IgD-negative memory B cell (primary cell): Measurements from ENCODE around the gene PLA2G5. TPM values are rescaled to one million over a fixed set of nuclear protein-coding genes. Genes with fewer than 3 reads are reported as not detected.
A peak's percentile ranks its signal among the peaks of the same experiment; 100 is the strongest.
"Not testable (repeated sequence)": the region's sequence is repeated elsewhere in the genome, so short reads cannot be mapped to it uniquely, and the experiment has no call there.

ENCODE experiments used
- H3K27ac Mint-ChIP-seq, 3 donors: one replicate each; pipeline ENCODE4 v1.8.0; 2020 to 2022; ENCODE audit warnings: mild to moderate bottlenecking in 3 of 3, mixed read lengths in 3 of 3, moderate library complexity in 1 of 3
- H3K27me3 Mint-ChIP-seq: one replicate; pipeline ENCODE4 v1.8.0; 2021; ENCODE audit warnings: mixed read lengths
- H3K36me3 Mint-ChIP-seq: one replicate; pipeline ENCODE4 v1.8.0; 2020; ENCODE audit warnings: mild to moderate bottlenecking, mixed read lengths
- H3K4me1 Mint-ChIP-seq, 3 donors: one replicate each; pipeline ENCODE4 v1.8.0; 2020 to 2022; ENCODE audit warnings: mixed read lengths in 3 of 3, mild to moderate bottlenecking in 1 of 3
- H3K4me3 Mint-ChIP-seq, 4 donors: one replicate each; pipeline ENCODE4 v1.8.0; 2020 to 2022; ENCODE audit warnings: mild to moderate bottlenecking in 4 of 4, mixed read lengths in 4 of 4, moderate library complexity in 3 of 4
- H3K9me3 Mint-ChIP-seq, 3 donors: one replicate each; pipeline ENCODE4 v1.8.0; 2020 to 2021; ENCODE audit warnings: mixed read lengths in 3 of 3, mild to moderate bottlenecking in 1 of 3
- polyA plus RNA-seq: library from polyadenylated mRNA; unstranded; fragments of 300-500 nt; fragmentation: Illumina TruSeq; gene quantifications from one replicate; pipeline ENCODE4 v1.2.3, GENCODE V29; 2021

PLA2G5 gene, protein sequence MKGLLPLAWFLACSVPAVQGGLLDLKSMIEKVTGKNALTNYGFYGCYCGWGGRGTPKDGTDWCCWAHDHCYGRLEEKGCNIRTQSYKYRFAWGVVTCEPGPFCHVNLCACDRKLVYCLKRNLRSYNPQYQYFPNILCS
- polyA plus RNA-seq, result not detected

GRCh38 chr1:20069874-20070273, at the start of gene PLA2G5:
TSS of gene PLA2G5 (plus strand) at chr1:20070194. CDS start at chr1:20084831, 14,637 bp downstream.
- Mint-ChIP-seq H3K4me3 (no peak within 1 kb of the TSS), H3K36me3 (peaks cover 2% of the 10 kb centered on the region), H3K4me1 (peaks cover 12 to 18% (median 14%) of the 10 kb centered on the region in 3 donors), H3K9me3 (no peaks in the 10 kb centered on the region), H3K27me3 (no peaks in the 10 kb centered on the region), H3K27ac (no peak within 1 kb of the TSS)

- H3K9me3 Mint-ChIP-seq, result peaks cover 3 to 10% (median 4%) of the 10 kb centered on the region in 3 donors
- no peak overlapping the region for H3K27ac Mint-ChIP-seq
- H3K4me1 Mint-ChIP-seq, result no peaks in the 10 kb centered on the region
- no peaks in the 10 kb centered on the region for H3K36me3 Mint-ChIP-seq
- H3K4me3 Mint-ChIP-seq, result no peak overlapping the region
- H3K27me3 Mint-ChIP-seq, result peaks cover 22% of the 10 kb centered on the region
Measured at GRCh38 chr1:20028125-20028524, 41.9 kb upstream of the PLA2G5 start.

DNA sequence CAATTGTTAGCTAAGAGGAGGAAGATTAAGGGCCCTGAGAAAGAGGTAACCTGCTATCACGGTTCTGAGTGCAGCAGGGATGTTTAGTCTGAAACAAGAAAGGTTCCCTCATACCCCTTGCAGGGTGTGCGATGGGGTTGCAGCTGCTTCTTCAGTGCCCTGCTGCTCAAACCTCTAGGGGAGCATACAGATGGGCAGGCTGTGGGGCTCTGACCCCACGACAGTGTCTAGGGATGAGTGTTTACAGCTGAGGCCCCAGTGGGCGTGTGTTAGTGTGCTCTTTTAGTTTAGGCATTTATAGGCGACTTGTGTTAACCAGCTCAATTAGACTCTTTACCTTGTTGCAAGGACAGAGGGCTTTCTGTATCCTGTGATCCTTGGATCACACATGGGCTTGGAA, 41.3 kb upstream of the PLA2G5 start:
- Mint-ChIP-seq H3K4me3 (no peak overlapping the region), H3K27ac (no peak overlapping the region), H3K36me3 (peaks cover 2% of the 10 kb centered on the region), H3K9me3 (peaks cover 3 to 8% (median 4%) of the 10 kb centered on the region in 3 donors), H3K27me3 (peaks cover 20% of the 10 kb centered on the region), H3K4me1 (peaks cover 0 to 1% (median 0%) of the 10 kb centered on the region in 3 donors)

DNA sequence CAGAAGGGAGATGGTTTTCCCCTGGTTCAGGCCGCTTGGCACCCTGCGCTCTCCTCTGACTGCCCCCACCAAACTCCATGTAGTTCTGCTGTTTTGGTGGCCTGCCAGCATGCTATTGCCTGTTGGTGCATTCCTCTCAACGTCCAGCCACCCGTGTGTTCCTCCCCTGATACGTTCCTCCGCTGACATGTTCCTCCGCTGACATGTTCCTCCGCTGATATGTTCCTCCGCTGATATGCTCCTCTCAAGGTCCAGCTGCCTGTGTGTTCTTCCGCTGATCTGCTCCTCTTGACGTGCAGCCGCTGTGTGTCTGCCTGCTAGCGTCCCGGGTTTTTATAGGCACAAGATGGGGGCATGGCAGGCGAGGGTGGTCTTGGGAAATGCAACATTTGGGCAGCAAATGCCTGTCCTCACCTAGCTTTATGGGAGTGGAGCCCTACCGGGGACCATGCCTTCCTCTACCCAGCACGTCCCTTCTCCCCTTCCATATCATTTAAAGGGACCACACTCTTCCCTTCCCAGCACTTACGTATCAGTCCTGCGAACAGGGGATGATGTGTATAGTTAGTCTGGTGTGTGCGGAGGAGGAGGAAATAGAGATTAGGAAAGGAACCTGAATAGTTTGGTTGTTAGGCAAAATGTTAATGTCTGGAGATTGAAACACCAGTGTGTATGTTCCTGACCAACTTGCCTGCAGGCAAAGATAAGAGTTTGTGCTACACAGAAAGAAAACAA, 40.6 kb upstream of the PLA2G5 start:
- Mint-ChIP-seq H3K4me1 (peaks cover 0 to 1% (median 0%) of the 10 kb centered on the region in 3 donors), H3K27ac (no peak overlapping the region), H3K27me3 (peaks cover 22% of the 10 kb centered on the region), H3K4me3 (no peak overlapping the region), H3K9me3 (peaks cover 2 to 6% (median 4%) of the 10 kb centered on the region in 3 donors), H3K36me3 (peaks cover 4% of the 10 kb centered on the region)

DNA sequence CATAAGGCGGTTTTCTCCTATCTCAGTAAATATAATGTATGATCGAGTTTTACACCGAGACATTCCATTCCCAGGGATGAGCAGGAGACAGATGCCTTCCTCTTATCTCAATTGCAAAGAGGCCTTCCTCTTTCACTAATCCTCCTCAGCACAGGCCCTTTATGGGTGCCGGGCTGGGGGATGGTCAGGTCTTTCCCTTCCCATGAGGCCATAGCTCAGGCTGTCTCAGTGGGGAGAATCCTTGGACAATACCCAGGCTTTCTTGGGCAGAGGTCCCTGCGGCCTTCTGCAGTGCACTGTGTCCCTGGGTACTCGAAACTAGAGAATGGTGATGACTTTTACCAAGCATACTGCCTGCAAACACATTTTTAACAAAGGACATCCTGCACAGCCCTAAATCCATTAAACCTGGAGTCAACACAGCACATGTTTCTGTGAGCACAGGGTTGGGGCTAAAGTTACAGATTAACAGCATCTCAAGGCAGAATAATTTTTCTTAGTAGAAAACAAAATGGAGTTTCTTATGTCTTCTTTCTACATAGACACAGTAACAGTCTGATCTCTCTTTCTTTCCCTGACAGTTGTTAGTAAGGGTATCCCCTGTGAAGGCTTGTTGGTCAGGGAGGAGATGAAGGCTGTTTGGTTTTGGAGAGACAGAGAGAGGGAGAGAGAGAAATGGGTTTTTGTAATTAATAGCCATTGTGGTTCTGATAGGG, 39.4 kb upstream of the PLA2G5 start:
- not testable (repeated sequence) for H3K4me1 Mint-ChIP-seq, H3K27ac Mint-ChIP-seq, H3K4me3 Mint-ChIP-seq, H3K36me3 Mint-ChIP-seq
- peaks cover 4 to 14% (median 9%) of the 10 kb centered on the region in 3 donors for H3K9me3 Mint-ChIP-seq
- H3K27me3 Mint-ChIP-seq, result peaks cover 27% of the 10 kb centered on the region

- H3K9me3 Mint-ChIP-seq, result peaks cover 6 to 17% (median 15%) of the 10 kb centered on the region in 3 donors
- no peak overlapping the region for H3K4me3 Mint-ChIP-seq
- H3K4me1 Mint-ChIP-seq, result peaks cover 0 to 1% (median 0%) of the 10 kb centered on the region in 3 donors
- no peak overlapping the region for H3K27ac Mint-ChIP-seq
- peaks cover 4% of the 10 kb centered on the region for H3K36me3 Mint-ChIP-seq
- peaks cover 26% of the 10 kb centered on the region for H3K27me3 Mint-ChIP-seq
Measured at GRCh38 chr1:20031161-20031560, 38.8 kb upstream of the PLA2G5 start.

- no peak overlapping the region for H3K27ac Mint-ChIP-seq
- no peak overlapping the region for H3K4me3 Mint-ChIP-seq
- peaks cover 4% of the 10 kb centered on the region for H3K36me3 Mint-ChIP-seq
- H3K4me1 Mint-ChIP-seq, result peaks cover 0 to 1% (median 0%) of the 10 kb centered on the region in 3 donors
- peaks cover 26% of the 10 kb centered on the region for H3K27me3 Mint-ChIP-seq
- H3K9me3 Mint-ChIP-seq, result peaks cover 6 to 19% (median 17%) of the 10 kb centered on the region in 3 donors
Measured at GRCh38 chr1:20031836-20032235, 38.2 kb upstream of the PLA2G5 start.

- H3K4me3 Mint-ChIP-seq, result no peak overlapping the region
- H3K36me3 Mint-ChIP-seq, result peaks cover 6% of the 10 kb centered on the region
- H3K27me3 Mint-ChIP-seq, result peaks cover 23% of the 10 kb centered on the region
- H3K27ac Mint-ChIP-seq, result no peak overlapping the region
- peaks cover 5 to 24% (median 21%) of the 10 kb centered on the region in 3 donors for H3K9me3 Mint-ChIP-seq
- peaks cover 0 to 1% (median 0%) of the 10 kb centered on the region in 3 donors for H3K4me1 Mint-ChIP-seq
Measured at GRCh38 chr1:20032425-20032824, 37.6 kb upstream of the PLA2G5 start.

GRCh38 chr1:20033420-20033819, 36.6 kb upstream of the PLA2G5 start:
- H3K4me1 Mint-ChIP-seq, result peaks cover 0 to 4% (median 3%) of the 10 kb centered on the region in 3 donors
- H3K27me3 Mint-ChIP-seq, result peaks cover 16% of the 10 kb centered on the region
- H3K36me3 Mint-ChIP-seq, result peaks cover 6% of the 10 kb centered on the region
- no peak overlapping the region for H3K4me3 Mint-ChIP-seq
- H3K9me3 Mint-ChIP-seq, result peaks cover 5 to 21% (median 21%) of the 10 kb centered on the region in 3 donors
- H3K27ac Mint-ChIP-seq, result no peak overlapping the region

DNA sequence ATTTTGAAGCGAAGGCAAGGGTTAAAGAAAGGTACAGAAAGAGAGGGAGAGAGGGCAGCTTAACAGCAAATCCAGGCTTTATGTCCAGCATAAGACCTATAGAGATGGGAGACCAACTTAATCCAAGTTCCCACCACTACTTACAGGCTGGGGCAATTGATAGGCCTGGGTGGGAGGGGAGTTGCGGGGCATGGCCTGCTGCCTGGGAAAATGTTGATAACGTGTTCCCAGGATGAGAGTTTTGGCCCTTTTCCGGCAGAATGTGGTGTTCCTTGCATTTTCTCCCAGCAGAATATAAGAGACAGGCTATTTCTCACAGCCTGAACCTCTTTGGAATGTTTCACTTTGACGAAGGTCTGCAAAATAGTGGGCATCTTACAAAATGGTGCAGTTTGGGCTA, 34.9 kb upstream of the PLA2G5 start:
- peaks cover 0 to 4% (median 3%) of the 10 kb centered on the region in 3 donors for H3K4me1 Mint-ChIP-seq
- peaks cover 8% of the 10 kb centered on the region for H3K27me3 Mint-ChIP-seq
- H3K36me3 Mint-ChIP-seq, result peaks cover 6% of the 10 kb centered on the region
- no peak overlapping the region for H3K27ac Mint-ChIP-seq
- no peak overlapping the region for H3K4me3 Mint-ChIP-seq
- peaks cover 5 to 21% (median 21%) of the 10 kb centered on the region in 3 donors for H3K9me3 Mint-ChIP-seq

DNA sequence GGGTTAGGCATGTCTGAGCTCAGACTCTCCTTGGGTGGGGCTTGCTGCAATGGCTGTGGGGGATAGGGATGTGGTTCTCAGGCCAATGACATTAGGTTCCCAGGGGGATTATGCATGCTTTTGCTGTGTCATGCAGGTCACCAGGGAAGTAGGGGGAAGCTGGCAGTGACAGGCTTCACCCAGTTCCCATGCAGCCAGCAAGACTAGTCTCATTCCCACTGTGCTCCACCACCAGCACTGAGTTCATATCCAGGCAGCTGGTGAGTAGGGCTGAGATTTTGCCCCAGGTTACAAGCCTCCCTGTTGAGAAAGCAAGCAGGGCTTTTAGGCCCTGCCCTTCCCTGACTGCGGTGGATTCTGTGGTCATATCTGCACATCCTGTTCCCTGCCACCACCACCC, 32.1 kb upstream of the PLA2G5 start:
- Mint-ChIP-seq H3K4me1 (peaks cover 0 to 4% (median 3%) of the 10 kb centered on the region in 3 donors), H3K4me3 (peak overlapping the region in 1 of 4 donors; percentile 29)

DNA sequence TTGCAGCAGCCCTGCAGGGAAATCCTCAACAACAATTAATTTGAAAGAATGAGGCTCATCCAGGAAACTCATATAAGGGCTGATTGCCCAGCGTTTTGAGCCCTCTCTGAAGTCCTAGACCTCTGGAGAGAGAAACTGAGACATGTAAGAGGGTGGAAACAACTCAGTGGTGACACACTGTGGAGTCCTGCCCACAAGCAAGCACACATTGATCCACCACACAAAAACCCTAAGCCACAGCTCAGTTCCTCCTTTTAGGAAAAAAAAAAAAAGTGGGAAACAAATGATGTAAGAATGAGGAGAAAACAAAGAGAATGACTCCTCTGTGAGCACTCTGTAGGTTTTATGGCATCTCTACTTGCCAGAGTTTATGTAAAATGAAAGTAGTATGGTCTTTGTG, 22.9 kb upstream of the PLA2G5 start:
- Mint-ChIP-seq H3K27ac (no peak overlapping the region), H3K36me3 (no peaks in the 10 kb centered on the region), H3K27me3 (no peaks in the 10 kb centered on the region), H3K9me3 (peaks cover 0 to 16% (median 11%) of the 10 kb centered on the region in 3 donors), H3K4me3 (peak overlapping the region in 1 of 4 donors; percentile 55), H3K4me1 (peaks cover 0 to 4% (median 0%) of the 10 kb centered on the region in 3 donors)

More for the DNA sequence above, 32.1 kb upstream of the PLA2G5 start:
- Mint-ChIP-seq H3K27me3 (peaks cover 8% of the 10 kb centered on the region), H3K27ac (no peak overlapping the region), H3K36me3 (peaks cover 6% of the 10 kb centered on the region), H3K9me3 (peaks cover 5 to 21% (median 21%) of the 10 kb centered on the region in 3 donors)

- H3K4me3 Mint-ChIP-seq, result no peak overlapping the region
- H3K27me3 Mint-ChIP-seq, result no peaks in the 10 kb centered on the region
- H3K27ac Mint-ChIP-seq, result no peak overlapping the region
- peaks cover 5 to 28% (median 18%) of the 10 kb centered on the region in 3 donors for H3K9me3 Mint-ChIP-seq
- no peaks in the 10 kb centered on the region for H3K36me3 Mint-ChIP-seq
- peaks cover 0 to 4% (median 0%) of the 10 kb centered on the region in 3 donors for H3K4me1 Mint-ChIP-seq
Measured at GRCh38 chr1:20048563-20048962, 21.4 kb upstream of the PLA2G5 start.

DNA sequence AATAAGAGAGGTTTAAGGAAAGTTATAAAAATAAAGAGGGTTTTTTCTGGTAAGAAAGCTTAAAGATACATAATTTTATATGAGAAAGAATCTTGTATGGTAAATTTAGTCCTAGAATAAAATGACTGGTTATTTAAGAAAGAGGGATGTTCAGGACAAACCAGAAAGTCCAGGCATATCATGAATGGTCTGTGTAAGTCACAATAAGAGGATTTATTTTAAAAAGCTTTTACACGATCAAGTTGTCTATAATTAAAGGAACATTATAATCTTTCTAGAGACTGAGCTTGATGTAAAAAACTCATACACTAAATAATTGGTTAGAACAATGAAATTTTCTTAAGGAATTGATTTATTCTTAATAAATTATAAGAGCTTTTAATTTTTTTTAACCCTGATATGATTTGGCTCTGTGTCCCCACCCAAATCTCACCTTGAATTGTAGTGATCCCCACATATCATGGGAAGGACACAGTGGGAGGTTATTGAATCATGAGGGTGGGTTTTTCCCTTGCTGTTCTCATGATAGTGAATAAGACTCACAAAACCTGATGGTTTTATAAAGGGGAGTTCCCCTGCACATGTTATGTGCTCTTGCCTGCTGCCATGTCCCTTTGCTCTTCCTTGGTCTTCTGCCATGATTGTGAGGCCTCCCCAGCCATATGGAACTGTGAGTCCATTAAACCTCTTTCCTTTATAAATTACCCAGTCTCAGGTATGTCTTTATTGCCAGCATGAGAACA, 20.8 kb upstream of the PLA2G5 start:
- peaks cover 6 to 30% (median 18%) of the 10 kb centered on the region in 3 donors for H3K9me3 Mint-ChIP-seq
- H3K4me3 Mint-ChIP-seq, H3K36me3 Mint-ChIP-seq, H3K27me3 Mint-ChIP-seq, H3K27ac Mint-ChIP-seq, H3K4me1 Mint-ChIP-seq: not testable (repeated sequence)
